Esophagus squamous epithelium (tissue), 4 donors: ENCODE data around the gene TPX2.
A peak's percentile ranks its signal among the peaks of the same experiment; 100 is the strongest.

Experiments used
- POLR2A ChIP-seq, 4 donors: fragments of 450-650 bp; IDR thresholded peaks; one replicate each; pipeline ENCODE4 v1.6.1; 2017; ENCODE audit warnings: antibody characterized with exemption in 4 of 4, mild to moderate bottlenecking in 4 of 4, moderate library complexity in 3 of 4
- TF ChIP-seq, protein P1 (sequence below), 6 experiments: fragments of 450-650 bp in 4 of 6; fragments of 200-600 bp in 2 of 6; sonication (generic) in 2 of 6; IDR thresholded peaks; one replicate each; pipeline ENCODE4 v1.5.1; 2016 to 2019; ENCODE audit warnings: antibody characterized with exemption in 6 of 6, mild to moderate bottlenecking in 4 of 6, moderate library complexity in 4 of 6

DNA sequence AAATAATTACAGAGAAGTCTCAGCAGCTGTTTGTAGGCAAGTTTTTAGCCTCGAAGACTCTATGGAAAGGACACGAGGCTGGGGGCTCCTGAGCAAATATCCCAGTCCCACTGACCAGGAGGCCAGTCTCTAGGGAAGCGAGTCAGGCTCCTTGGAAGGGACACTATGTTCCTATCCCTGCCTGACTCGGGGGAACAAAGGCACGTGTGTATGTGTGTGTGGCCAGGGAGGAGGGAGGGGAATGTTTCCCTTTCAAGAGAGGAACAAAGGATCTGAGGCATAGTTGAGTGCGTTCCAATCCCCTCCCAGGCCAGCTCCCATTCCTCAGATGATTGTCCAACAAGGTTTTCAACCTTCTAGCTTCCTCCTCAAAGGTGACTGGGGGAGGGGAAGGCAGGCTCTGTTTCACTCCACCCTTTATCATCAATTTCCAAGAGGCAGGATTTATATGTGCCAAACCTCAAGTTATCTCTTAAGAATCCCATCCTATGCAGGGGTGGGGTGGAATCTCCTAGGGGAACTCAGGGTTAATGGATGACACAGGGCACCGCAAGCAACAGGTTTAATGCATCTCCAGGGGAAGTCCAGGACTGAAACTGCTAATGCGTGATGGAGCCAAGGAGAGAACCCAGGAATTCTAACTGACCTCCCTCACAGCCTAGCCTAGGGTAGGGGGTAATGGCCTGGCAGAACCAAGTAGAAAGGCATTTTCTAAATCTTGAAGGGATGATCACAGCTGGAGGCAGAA, 26.4 kb upstream of the TPX2 start:
- TF ChIP-seq, protein P1, sequence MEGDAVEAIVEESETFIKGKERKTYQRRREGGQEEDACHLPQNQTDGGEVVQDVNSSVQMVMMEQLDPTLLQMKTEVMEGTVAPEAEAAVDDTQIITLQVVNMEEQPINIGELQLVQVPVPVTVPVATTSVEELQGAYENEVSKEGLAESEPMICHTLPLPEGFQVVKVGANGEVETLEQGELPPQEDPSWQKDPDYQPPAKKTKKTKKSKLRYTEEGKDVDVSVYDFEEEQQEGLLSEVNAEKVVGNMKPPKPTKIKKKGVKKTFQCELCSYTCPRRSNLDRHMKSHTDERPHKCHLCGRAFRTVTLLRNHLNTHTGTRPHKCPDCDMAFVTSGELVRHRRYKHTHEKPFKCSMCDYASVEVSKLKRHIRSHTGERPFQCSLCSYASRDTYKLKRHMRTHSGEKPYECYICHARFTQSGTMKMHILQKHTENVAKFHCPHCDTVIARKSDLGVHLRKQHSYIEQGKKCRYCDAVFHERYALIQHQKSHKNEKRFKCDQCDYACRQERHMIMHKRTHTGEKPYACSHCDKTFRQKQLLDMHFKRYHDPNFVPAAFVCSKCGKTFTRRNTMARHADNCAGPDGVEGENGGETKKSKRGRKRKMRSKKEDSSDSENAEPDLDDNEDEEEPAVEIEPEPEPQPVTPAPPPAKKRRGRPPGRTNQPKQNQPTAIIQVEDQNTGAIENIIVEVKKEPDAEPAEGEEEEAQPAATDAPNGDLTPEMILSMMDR (IDR thresholded peaks at IDR 0.05), result no peak
- TF ChIP-seq POLR2A (IDR thresholded peaks at IDR 0.05), result peak in 1 of 4 donors; percentile 31
